GM18861 (cell line): ENCODE results near the gene CEP295NL.
"Not testable (repeated sequence)": the region's sequence is repeated elsewhere in the genome, so short reads cannot be mapped to it uniquely, and the experiment has no call there.

ENCODE experiments used
- ATAC-seq: cut with Tn5 transposase; IDR thresholded peaks from one replicate; pipeline ENCODE4 v1.9.1; 2021; ENCODE audit not compliant: unreplicated experiment

The CEP295NL gene

DNA sequence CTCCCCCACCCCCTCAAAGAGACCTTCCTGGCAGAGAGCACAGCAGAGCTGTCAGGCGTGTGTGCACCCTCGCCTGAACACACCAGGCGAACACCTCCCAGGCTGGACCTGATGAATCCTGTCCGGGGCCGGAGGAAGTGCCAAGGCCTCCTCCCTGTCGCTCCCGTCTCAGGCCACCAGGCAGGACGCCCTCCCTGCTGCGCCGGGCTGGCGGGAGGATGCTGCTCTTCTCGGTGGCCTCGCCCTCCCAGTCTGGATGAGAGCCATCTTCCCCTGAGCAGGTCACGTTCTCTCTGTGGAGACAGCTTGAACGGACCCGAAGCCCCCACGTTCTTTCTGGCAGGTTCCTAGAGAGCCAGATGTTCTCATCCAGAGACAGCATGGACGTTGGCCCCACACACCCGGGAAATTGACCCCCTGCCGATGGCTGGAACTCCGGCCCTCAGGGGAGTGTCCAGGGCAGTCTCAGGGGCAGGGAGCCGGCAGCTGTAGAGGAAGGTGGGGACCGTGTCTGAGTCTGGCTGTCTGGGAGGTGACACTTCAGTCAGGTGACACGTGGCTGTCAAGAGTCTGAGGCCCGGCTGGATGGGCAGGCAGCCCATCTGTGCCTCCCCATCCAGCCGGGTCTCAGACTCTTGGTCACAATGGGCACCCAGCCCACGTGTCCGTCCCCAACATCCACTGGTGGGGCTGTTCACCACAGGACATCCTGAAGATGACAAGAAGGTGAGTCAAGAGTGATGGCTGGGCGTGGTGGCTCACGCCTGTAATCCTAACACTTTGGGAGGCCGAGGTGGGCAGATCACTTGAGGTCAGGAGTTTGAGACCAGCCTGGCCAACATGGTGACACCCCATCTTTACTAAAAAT, 27.1 kb upstream of the CEP295NL start:
- ATAC-seq: no peak

GRCh38 chr17:78925662-78926555, 22.9 kb upstream of the CEP295NL start:
- ATAC-seq: no peak

DNA sequence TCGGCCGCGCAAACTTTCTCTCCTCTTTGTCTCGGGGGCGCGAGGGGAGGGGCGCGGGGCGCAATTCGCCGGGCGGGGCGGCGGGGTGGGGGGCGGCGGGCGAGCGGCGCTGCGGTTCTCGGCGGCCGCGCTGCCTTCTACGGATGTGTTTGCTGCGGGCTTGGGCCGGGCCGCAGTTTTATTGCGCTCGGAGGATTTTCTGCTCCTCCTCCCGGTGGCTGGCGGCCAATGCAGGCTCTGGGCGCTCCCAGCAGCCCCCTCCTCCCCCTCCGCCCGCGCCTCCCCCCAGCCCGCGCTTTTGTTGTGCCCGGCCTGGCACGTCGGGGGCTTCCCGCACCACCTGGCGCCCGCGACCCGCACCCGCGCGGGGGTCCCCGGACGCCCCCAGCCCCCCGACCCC, 22.2 kb upstream of the CEP295NL start, which contains the start of gene TIMP2:
TSS of gene TIMP2 (minus strand) at position 154 of the 400 bp plus-strand sequence. CDS start 299 bp downstream, outside the sequence.
- ATAC-seq: no peak

- ATAC-seq: no peak
These were observed 21.6 kb upstream of the CEP295NL start for GRCh38 chr17:78924481-78925151.

DNA sequence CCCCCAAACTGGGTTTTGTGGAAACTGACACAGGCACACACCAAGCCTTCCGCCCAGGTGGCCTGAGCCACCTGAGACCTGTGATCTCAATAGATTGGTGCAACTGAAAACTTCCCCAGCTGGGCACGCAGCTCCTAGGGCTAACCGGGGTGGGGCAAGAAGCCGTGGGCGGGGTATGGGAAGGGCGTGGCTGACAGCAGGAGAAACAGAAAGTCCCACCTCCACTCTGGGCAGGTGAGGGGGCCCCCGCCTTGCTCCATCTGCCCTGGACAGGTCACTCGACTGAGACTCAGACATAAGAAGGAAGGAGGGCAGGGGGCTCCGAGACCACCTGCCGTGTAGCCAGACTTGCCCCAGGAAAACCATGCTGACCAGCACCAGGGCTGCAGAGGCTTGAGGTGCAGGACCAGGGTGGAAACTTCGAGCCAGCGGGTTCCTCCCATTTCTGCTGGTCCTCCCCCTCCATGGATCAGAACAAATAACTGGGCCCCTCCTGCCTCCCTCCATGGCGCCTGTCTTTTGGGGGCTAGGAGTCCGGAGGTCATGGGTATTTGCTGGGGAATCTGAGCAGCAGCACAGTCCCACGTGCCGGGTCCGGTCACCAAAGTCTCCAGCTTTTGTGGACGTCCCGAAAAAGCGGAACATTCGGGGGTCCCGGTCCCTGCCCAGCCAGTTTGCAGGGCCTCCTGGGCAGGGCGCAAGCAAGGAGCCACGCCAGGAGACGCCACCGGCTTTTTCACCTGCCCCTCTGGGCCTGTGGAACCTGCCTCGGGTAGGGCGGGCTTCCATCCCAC, 20.9 kb upstream of the CEP295NL start:
- no peak for ATAC-seq

DNA sequence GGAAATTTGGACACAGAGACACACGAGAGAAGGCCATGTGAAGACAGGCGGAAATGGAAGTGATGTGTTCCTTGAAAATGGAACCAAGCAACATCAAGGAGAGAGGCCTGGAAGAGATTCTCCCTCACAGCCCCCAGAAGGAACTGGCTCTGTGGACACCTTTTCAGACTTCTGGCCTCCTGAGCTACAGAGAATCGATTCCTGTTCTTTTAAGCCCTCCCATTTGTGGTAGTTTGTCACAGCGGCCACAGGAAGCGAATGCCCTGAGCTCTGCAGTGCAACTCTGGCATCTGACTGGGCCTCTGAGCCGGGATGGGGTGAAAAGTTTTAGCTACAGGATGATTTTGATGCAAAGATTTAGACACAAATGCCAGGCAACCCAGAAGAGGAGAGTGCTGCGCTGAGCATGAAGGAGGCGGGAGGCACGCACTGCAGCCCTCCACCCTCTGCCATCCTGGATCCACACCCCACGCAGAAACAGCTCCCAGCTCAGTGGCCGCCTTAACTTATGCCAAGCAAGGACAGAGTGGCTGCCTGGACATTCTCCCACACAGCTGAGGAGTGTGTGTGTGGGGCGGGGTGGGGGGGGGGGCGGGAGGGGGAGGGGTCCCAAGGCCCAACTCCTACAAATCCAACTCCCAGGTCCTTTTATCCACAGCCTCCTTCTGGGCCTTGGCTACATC, 20.0 kb upstream of the CEP295NL start:
- ATAC-seq: no peak

- ATAC-seq: no peak
These were observed 18.5 kb upstream of the CEP295NL start for GRCh38 chr17:78921437-78921971.

DNA sequence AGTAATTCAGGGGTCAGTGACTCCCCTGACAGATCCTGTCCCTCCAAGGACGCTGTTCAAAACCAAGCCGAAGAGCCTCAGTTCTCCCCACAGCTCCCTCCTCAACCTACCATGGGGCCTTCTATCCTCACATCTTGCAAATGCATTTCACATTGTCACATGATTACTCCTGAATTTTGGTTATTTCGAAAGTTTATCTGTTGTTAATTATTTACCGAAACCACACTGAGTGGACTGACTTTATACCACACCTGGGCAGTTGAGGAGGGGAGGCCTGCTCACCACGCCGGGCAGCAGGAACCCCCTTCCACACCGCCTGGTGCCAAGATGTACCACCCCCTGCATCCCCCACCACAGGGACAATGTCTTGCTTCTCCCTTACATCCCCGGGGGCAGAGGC, 17.5 kb upstream of the CEP295NL start:
- ATAC-seq: no peak

- ATAC-seq: no peak
These were observed 17.0 kb upstream of the CEP295NL start for GRCh38 chr17:78919861-78920450.

DNA sequence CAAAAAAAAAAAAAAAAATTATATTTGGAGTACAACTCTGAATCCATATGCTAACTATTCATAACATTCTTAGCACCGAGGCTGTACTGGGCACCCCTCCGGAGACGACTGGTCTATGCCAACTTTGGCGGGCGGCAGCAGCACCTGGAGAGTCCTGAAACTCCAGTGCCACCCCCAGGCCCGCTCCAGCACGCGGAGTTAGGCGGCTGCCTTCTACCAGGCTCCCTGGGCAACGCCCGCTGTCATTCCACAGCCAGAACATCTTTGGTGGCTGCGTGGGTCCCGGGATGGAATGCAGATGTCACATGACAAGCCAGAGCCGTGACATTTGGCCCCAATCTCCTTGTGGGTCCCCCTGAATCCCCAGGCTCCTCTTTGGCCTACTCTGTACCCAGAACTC, 16.0 kb upstream of the CEP295NL start:
- ATAC-seq: no peak

- ATAC-seq: no peak
These were observed 14.7 kb upstream of the CEP295NL start for GRCh38 chr17:78917451-78918275.

- ATAC-seq: no peak
These were observed 13.1 kb upstream of the CEP295NL start for GRCh38 chr17:78915872-78916632.

GRCh38 chr17:78913115-78913514, 10.1 kb upstream of the CEP295NL start:
- no peak for ATAC-seq

GRCh38 chr17:78912082-78912481, 9.1 kb upstream of the CEP295NL start:
- ATAC-seq: no peak

DNA sequence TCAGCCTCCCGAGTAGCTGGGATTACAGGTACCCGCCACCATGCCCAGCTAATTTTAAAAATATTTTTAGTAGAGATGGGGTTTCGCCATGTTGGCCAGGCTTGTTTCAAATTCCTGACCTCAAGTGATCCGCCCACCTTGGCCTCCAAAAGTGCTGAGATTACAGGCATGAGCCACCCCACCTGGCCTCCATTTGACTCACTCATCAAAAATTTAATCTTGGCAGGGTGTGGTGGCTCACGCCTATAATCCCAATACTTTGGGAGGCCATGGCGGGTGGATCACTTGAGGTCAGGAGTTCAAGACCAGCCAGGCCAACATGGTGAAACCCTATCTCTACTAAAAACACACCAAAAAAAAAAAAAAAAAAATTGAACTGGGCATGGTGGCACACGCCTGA, 8.5 kb upstream of the CEP295NL start:
- ATAC-seq: not testable (repeated sequence)

DNA sequence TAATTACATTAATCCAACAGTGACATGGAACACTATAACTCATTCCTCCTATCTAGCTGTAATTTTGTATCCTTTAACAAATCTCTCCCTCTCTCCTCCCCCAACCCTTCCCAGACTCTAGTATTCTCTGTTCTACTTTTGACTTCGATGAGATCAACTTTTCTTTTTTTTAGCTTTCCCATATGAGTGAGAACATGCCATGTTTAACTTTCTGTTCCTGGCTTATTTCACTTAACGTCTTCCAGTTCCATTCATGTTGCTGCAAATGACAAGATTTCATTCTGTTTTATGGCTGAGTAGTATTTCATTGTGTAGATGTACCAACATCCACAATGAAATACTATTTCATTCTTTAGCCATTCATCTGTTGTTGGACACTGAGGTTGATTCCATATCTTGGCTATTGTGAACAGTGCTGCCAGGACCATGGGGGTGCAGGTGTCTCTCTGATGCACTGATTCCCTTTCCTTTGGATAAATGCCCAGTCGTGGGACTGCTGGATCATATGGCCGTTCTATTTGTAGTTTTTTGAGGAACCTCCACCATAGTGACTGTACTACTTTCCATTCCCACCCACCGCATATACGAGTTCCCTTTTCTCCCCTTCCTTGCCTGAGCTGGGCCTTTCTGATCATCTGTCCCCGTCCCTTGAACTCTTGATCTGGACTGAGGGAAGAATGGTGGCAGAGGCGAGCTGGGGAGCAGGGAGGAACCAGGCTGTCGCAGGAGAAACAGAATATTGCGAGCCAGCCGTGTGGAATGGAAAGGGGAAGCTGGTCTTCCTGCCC, 7.7 kb upstream of the CEP295NL start:
- ATAC-seq: no peak

DNA sequence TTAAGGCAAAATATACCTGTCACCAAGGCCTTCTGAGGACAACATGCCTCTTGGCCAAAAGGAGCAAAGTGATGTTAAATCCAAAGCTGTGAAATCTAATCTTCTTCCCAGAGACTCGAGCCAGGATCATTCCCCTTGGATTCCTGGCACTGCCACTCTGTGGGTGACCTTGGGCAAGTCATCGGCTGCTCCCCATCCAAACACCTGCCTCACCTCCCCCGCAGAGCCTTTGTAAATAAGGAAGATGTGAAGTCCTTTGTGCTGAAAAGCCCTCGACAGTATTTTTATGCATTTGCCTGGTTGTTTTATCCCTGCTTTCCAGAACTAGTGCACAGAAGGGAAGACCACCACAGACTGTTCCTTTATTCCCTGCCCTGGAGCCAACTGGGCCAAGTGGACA, 5.4 kb upstream of the CEP295NL start:
- ATAC-seq: no peak
